Naive B cell (primary cell): ENCODE measurements around the gene PCCA. TPM values are rescaled to one million over a fixed set of nuclear protein-coding genes. Genes with fewer than 3 reads are reported as not detected.
A peak's percentile ranks its signal among the peaks of the same experiment; 100 is the strongest.

ENCODE experiments used
- ATAC-seq, 2 donors: fragments of 150-1000 bp; cut with Tn5 transposase; 2 replicates each; pipeline ENCODE4 v1.10.0; 2021; ENCODE audit warnings: low read depth in 2 of 2, mild to moderate bottlenecking in 2 of 2, moderate library complexity in 2 of 2
- DNase-seq: peaks from one replicate; pipeline ENCODE4 v3.0.0; 2022
- H3K27ac Mint-ChIP-seq, 6 donors: one replicate each; pipeline ENCODE4 v1.8.0; 2020 to 2022; ENCODE audit warnings: mild to moderate bottlenecking in 6 of 6, mixed read lengths in 6 of 6, moderate library complexity in 5 of 6, inconsistent platforms in 2 of 6
- H3K27me3 Mint-ChIP-seq, 3 donors: one replicate each; pipeline ENCODE4 v1.8.0; 2021 to 2022; ENCODE audit warnings: mixed read lengths in 3 of 3, mild to moderate bottlenecking in 1 of 3
- H3K36me3 Mint-ChIP-seq, 2 donors: one replicate each; pipeline ENCODE4 v1.8.0; 2020 to 2022; ENCODE audit warnings: mixed read lengths in 2 of 2, inconsistent platforms in 1 of 2, mild to moderate bottlenecking in 1 of 2
- H3K4me1 Mint-ChIP-seq, 3 donors: one replicate each; pipeline ENCODE4 v1.8.0; 2020 to 2022; ENCODE audit warnings: mixed read lengths in 3 of 3, inconsistent platforms in 1 of 3, mild to moderate bottlenecking in 1 of 3, moderate library complexity in 1 of 3
- H3K4me3 Mint-ChIP-seq, 8 donors: one replicate each; pipeline ENCODE4 v1.8.0; 2020 to 2022; ENCODE audit warnings: mild to moderate bottlenecking in 8 of 8, mixed read lengths in 8 of 8, moderate library complexity in 8 of 8, inconsistent platforms in 2 of 8
- H3K9me3 Mint-ChIP-seq, 7 donors: one replicate each; pipeline ENCODE4 v1.8.0; 2020 to 2022; ENCODE audit warnings: mixed read lengths in 7 of 7, mild to moderate bottlenecking in 5 of 7, inconsistent platforms in 2 of 7, moderate library complexity in 1 of 7
- polyA plus RNA-seq, 6 donors: library from polyadenylated mRNA; unstranded; fragments of 300-500 nt; fragmentation: Illumina TruSeq; gene quantifications; one replicate each; pipeline ENCODE4 v1.2.3, GENCODE V29; 2021; ENCODE audit warnings: low read depth in 6 of 6

PCCA gene
- polyA plus RNA-seq, 6 donors from 2014 or later = 2.4 to 8.4 (median 4.6) TPM

DNA sequence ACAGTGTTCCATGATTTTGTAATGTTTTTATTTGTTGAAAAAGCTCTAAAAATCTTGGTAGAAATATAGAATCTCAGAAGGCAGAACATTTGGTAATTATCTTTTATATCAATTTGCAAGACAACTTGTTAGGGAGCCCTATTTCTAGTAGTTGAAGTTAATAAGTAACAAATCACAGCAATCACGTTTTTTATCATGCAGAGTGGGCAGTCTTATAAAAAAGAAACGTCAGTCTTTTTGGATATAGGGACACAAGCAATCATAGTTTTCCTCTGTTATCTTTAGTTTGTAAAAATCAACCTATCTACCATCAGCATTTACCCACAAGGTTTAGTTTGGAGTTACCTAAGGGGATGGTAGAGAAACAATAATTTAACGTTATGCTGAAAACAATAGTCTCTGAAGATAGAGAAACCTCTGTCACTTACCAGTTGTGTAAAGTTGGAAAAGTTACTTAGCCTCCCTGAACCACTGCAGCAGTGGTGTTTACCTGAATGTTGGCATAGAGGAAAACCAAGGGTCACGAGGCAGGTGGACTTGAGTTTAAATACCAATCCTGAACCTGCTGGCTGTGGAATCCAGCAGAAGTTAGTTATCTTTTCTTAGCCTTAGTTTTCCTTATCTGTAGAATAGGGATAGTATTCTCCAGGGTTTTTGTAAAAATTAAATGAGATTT, 306.9 kb downstream of the PCCA start:
- Mint-ChIP-seq H3K4me3 (no peak overlapping the region), H3K9me3 (peaks cover 0 to 8% (median 2%) of the 10 kb centered on the region in 7 donors), H3K27me3 (no peaks in the 10 kb centered on the region), H3K4me1 (no peaks in the 10 kb centered on the region), H3K27ac (no peak overlapping the region), H3K36me3 (peaks cover 0 to 8% of the 10 kb centered on the region in 2 donors)
- ATAC-seq (no peak), DNase-seq (no peak)

GRCh38 chr13:100396776-100397175, 307.9 kb downstream of the PCCA start:
- H3K4me1 Mint-ChIP-seq = no peaks in the 10 kb centered on the region
- peaks cover 0 to 9% (median 3%) of the 10 kb centered on the region in 7 donors for H3K9me3 Mint-ChIP-seq
- DNase-seq (no peak), ATAC-seq (no peak)
- H3K27me3 Mint-ChIP-seq = no peaks in the 10 kb centered on the region
- no peak overlapping the region for H3K4me3 Mint-ChIP-seq
- no peak overlapping the region for H3K27ac Mint-ChIP-seq
- peaks cover 0 to 10% of the 10 kb centered on the region in 2 donors for H3K36me3 Mint-ChIP-seq

GRCh38 chr13:100397627-100398026, 308.7 kb downstream of the PCCA start:
- Mint-ChIP-seq H3K9me3 (peaks cover 3 to 12% (median 7%) of the 10 kb centered on the region in 7 donors), H3K27me3 (no peaks in the 10 kb centered on the region), H3K27ac (no peak overlapping the region), H3K4me3 (no peak overlapping the region), H3K4me1 (no peaks in the 10 kb centered on the region), H3K36me3 (peaks cover 3 to 13% of the 10 kb centered on the region in 2 donors)
- ATAC-seq (no peak), DNase-seq (no peak)

DNA sequence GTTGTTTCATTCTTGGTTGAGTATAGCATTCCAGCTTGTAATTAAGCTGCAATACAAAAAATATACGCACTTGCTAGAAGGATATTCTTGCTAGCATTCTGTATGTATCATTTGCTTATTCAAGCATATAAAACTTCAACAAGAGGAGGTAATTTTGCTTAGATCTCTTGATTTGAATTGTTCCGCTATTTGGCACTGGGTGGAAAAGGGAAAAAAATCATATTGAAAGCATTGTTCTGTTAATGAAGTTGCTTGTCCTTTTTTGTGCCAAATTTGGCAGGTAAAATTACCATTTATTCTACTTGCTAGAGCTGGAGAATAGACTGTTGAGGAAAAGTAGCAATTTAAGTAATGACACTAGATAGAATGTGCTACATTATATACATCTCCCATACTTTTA, 309.5 kb downstream of the PCCA start:
- no peak for DNase-seq
- Mint-ChIP-seq H3K27ac (no peak overlapping the region), H3K36me3 (peaks cover 11 to 20% of the 10 kb centered on the region in 2 donors), H3K27me3 (no peaks in the 10 kb centered on the region), H3K9me3 (peaks cover 8 to 19% (median 11%) of the 10 kb centered on the region in 7 donors), H3K4me1 (no peaks in the 10 kb centered on the region), H3K4me3 (no peak overlapping the region)
- no peak for ATAC-seq

- DNase-seq (no peak), ATAC-seq (no peak)
- Mint-ChIP-seq H3K4me1 (no peaks in the 10 kb centered on the region), H3K27ac (no peak overlapping the region), H3K27me3 (no peaks in the 10 kb centered on the region), H3K36me3 (peaks cover 22 to 26% of the 10 kb centered on the region in 2 donors), H3K9me3 (peaks cover 8 to 28% (median 20%) of the 10 kb centered on the region in 7 donors), H3K4me3 (no peak overlapping the region)
Measured at GRCh38 chr13:100399455-100399854, 310.6 kb downstream of the PCCA start.

DNA sequence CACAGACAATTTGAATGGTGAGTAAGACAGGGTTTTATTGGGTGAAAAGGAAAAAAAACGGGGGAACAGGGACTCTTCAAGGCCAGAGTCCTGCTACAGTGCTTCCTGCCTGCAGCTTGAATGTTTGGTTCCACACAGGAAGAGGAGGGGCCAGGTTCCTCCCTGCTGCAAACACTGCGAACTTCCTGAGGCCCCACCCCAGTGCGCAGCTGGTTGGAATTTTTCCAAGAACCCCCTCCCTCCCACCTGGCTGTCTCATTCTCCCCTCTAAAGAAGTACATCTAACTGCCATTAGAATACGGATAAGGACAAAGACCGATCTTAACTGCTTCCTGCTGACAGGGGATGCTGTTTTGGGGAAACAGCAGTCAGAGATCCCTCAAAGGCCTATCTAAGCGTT, 314.8 kb downstream of the PCCA start:
- Mint-ChIP-seq H3K27ac (no peak overlapping the region), H3K4me1 (no peaks in the 10 kb centered on the region), H3K4me3 (no peak overlapping the region), H3K9me3 (peaks cover 17 to 62% (median 51%) of the 10 kb centered on the region in 7 donors), H3K36me3 (peaks cover 32% of the 10 kb centered on the region in 2 donors), H3K27me3 (no peaks in the 10 kb centered on the region)
- no peak for ATAC-seq
- DNase-seq = no peak

DNA sequence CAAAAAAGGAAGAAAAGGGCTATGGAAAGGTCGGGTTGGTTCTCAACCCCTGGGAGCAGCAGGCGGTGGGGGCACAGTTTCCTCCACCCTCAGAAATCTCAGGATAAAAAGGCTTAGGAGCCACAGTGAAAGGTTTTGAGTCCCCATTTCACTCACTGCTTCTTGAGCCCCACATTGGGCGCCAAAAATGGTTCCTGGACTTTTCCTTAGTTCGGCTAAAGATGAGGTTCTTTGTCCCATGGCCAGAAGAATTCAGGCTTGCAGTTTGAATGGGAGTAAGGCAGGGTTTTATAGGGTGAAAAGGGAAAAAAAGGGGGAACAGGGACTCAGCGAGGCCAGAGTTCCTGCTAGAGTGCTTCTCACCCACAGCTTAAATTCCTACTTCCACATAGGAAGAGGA, 320.2 kb downstream of the PCCA start:
- Mint-ChIP-seq H3K36me3 (peaks cover 30 to 43% of the 10 kb centered on the region in 2 donors), H3K27ac (no peak overlapping the region)
- no peak for ATAC-seq

DNA sequence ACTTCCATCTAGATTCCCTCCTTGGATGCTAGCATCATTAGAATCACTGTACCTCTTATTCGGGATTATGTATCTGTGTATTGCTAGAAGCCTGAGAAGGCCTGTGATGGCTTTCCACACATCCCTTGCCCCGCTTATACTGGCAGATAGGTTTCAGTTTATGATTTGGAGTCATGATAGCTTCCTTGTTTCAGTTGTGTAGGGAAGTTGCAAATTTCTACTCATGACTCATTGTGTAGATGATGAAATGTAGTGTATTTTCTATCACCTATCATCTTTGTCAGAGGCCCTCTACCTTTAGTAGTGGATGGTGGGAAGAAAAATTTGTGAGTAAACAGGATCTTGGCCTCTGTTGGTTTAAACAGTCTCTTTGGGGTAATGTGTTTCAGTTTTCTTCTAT, 334.5 kb downstream of the PCCA start:
- peaks cover 0 to 1% (median 0%) of the 10 kb centered on the region in 3 donors for H3K4me1 Mint-ChIP-seq
- peaks cover 2 to 18% of the 10 kb centered on the region in 2 donors for H3K36me3 Mint-ChIP-seq
- DNase-seq (no peak), ATAC-seq (no peak)
- no peaks in the 10 kb centered on the region for H3K27me3 Mint-ChIP-seq
- no peak overlapping the region for H3K4me3 Mint-ChIP-seq
- H3K27ac Mint-ChIP-seq = no peak overlapping the region
- peaks cover 0 to 4% (median 0%) of the 10 kb centered on the region in 7 donors for H3K9me3 Mint-ChIP-seq

More for the DNA sequence above, 320.2 kb downstream of the PCCA start:
- Mint-ChIP-seq H3K4me1 (no peaks in the 10 kb centered on the region), H3K9me3 (peaks cover 20 to 82% (median 66%) of the 10 kb centered on the region in 7 donors), H3K27me3 (no peaks in the 10 kb centered on the region), H3K4me3 (no peak overlapping the region)
- no peak for DNase-seq

- Mint-ChIP-seq H3K27me3 (no peaks in the 10 kb centered on the region), H3K4me1 (no peaks in the 10 kb centered on the region), H3K36me3 (peaks cover 26 to 32% of the 10 kb centered on the region in 2 donors), H3K9me3 (peaks cover 0 to 11% (median 4%) of the 10 kb centered on the region in 7 donors), H3K4me3 (no peak overlapping the region), H3K27ac (no peak overlapping the region)
- DNase-seq (no peak), ATAC-seq (no peak)
Measured at GRCh38 chr13:100428986-100429385, 340.1 kb downstream of the PCCA start.

DNA sequence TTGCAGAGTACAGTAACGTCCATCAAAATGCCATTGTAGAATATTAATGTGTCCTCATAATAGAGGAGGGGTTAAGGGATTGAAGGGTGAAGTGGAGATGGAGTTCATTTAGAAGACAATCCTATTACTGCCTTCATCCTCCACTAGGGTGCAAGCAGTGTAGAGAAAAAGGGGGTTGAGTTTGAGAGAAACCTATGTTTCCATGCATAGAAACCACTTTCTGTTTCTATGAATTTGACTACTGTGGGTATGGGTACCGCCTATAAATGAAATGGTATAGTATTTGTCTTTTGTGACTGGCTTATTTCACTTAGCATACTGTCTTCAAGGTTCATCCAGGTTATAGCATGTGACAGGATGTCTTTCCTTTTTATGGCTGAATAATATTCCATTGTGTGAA, 343.7 kb downstream of the PCCA start:
- Mint-ChIP-seq H3K27ac (no peak overlapping the region), H3K9me3 (peaks cover 0 to 11% (median 4%) of the 10 kb centered on the region in 7 donors), H3K4me3 (no peak overlapping the region), H3K27me3 (no peaks in the 10 kb centered on the region), H3K4me1 (no peaks in the 10 kb centered on the region), H3K36me3 (peaks cover 32 to 39% of the 10 kb centered on the region in 2 donors)
- ATAC-seq (no peak), DNase-seq (no peak)

- peaks cover 36 to 39% of the 10 kb centered on the region in 2 donors for H3K36me3 Mint-ChIP-seq
- peak overlapping the region in 1 of 6 donors; percentile 65 for H3K27ac Mint-ChIP-seq
Measured at GRCh38 chr13:100433475-100433874, 344.6 kb downstream of the PCCA start.

DNA sequence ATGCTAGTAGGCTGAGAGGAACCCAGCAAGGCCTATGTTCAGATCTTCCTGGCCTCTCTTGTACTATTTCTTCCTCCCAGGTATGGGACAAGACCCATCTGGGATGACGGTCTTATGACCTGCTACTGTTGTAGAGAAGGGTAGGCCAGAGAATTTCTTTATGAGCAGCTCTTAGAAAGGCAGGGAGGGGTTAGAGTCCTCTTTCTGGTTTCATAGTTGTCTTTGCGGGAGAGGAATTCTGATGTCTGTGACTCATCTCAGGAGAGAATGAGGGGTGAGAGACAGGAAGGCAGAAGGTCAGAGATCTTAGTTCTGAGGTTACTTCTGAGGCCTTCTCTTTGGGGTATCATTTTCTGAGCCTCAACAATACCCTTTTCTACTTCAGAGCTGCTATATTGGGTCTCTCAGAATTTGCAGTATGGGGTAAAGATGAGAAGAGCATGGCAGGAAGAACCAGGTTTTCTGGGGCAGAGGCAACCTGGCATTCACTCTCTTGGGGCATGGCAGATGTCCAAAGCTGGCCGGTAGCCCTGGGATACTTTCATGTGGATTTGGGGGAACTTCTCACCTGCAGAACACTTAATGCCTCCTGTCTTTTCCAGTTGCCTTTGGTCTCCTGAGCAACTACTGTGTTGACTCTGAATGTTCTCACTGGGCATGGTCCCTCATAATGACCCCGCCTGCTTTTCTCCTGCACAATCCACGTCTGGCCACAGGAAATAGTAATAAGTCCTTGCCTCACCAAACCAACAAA, 345.3 kb downstream of the PCCA start:
- peak overlapping the region in 1 of 6 donors; percentile 69 for H3K27ac Mint-ChIP-seq
- ATAC-seq = no peak
- H3K9me3 Mint-ChIP-seq = peaks cover 0 to 11% (median 4%) of the 10 kb centered on the region in 7 donors
- H3K36me3 Mint-ChIP-seq = peaks cover 36 to 39% of the 10 kb centered on the region in 2 donors
- DNase-seq = no peak
- no peaks in the 10 kb centered on the region for H3K4me1 Mint-ChIP-seq
- no peak overlapping the region for H3K4me3 Mint-ChIP-seq
- H3K27me3 Mint-ChIP-seq = no peaks in the 10 kb centered on the region

More at GRCh38 chr13:100433475-100433874, 344.6 kb downstream of the PCCA start:
- Mint-ChIP-seq H3K4me3 (no peak overlapping the region), H3K27me3 (no peaks in the 10 kb centered on the region), H3K9me3 (peaks cover 0 to 11% (median 4%) of the 10 kb centered on the region in 7 donors), H3K4me1 (no peaks in the 10 kb centered on the region)
- DNase-seq = no peak
- no peak for ATAC-seq

DNA sequence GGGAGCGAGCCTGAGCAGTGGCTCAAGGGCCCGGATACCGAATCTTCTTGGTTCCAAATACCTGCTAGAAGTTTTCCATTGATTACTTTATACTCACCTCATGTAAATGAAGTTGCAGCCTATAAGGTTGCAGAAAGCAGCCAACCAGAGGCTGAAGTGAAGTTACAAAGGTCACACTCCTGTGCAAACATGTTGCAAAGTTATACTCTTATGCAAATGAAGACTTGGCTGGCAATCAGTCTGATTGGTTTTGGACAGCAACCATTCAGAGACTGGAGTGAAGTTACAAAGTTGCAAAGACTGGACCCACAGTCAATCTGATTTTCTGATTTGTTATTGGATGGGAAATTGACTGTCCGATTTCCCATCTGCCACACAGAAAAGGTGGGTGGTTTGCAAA, 347.2 kb downstream of the PCCA start:
- H3K4me3 Mint-ChIP-seq = no peak overlapping the region
- H3K4me1 Mint-ChIP-seq = no peaks in the 10 kb centered on the region
- peaks cover 0 to 11% (median 4%) of the 10 kb centered on the region in 7 donors for H3K9me3 Mint-ChIP-seq
- H3K36me3 Mint-ChIP-seq = peaks cover 29% of the 10 kb centered on the region in 2 donors
- ATAC-seq = no peak
- DNase-seq = no peak
- H3K27ac Mint-ChIP-seq = no peak overlapping the region
- no peaks in the 10 kb centered on the region for H3K27me3 Mint-ChIP-seq
